Measurements from ENCODE around the gene GCSH.
A peak's percentile ranks its signal among the peaks of the same experiment; 100 is the strongest.
"Not testable (repeated sequence)": the region's sequence is repeated elsewhere in the genome, so short reads cannot be mapped to it uniquely, and the experiment has no call there.

The GCSH gene

GRCh38 chr16:81095953-81096714, at the start of gene GCSH:
GCSH (minus strand) TSS chr16:81096395; CDS start chr16:81096278, 117 bp downstream.
- peak; percentile 90 to 91 for DNase-seq

DNA sequence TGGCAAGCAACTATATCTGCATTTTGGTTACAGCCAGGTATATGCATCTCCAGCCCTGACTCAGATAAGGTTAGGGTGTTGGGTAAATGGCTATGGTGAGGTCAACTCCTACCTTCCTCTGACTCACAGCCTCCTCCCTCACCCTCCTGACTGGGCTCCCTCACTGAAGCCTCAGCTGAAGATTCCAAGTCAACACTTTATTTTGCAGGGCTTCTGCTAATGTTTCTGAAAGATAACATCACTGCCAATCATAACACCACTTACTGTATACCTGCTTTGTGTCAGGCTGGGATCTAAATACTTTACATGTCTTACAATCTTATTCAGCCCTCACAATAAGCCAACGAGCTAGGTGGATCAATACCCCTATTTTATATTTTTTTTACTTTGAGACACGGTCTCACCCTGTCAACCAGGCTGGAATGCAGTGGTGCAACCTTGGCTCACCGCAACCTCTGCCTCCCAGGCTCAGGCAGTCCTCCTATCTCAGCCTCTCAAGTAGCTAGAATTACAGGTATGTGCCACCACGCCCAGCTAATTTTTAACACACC, 47.8 kb upstream of the GCSH start:
- DNase-seq: no peak

DNA sequence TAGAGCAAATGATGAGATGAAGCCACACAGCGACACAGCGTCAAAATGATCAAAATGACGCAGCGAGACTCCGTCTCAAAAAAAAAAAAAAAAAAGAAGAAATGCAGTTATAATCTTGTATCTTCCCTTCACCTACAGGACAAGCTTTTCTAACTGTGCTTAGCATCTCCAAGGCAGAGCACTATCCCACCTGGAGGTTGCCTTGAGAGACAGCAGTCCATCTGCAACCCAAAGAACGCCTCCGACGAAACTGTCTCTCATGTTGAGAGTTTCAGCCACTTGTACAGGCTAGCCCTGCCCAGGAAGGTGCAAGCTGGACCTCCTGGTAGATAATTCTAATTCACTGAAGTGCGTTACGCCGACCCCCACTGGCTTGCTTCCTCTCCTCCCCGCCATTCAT, 46.7 kb upstream of the GCSH start:
- DNase-seq: no peak

GRCh38 chr16:81140930-81141780, 45.0 kb upstream of the GCSH start:
- DNase-seq: no peak

- no peak for DNase-seq
Measured at GRCh38 chr16:81138831-81139557, 42.8 kb upstream of the GCSH start.

- DNase-seq: no peak
Measured at GRCh38 chr16:81137754-81138153, 41.6 kb upstream of the GCSH start.

DNA sequence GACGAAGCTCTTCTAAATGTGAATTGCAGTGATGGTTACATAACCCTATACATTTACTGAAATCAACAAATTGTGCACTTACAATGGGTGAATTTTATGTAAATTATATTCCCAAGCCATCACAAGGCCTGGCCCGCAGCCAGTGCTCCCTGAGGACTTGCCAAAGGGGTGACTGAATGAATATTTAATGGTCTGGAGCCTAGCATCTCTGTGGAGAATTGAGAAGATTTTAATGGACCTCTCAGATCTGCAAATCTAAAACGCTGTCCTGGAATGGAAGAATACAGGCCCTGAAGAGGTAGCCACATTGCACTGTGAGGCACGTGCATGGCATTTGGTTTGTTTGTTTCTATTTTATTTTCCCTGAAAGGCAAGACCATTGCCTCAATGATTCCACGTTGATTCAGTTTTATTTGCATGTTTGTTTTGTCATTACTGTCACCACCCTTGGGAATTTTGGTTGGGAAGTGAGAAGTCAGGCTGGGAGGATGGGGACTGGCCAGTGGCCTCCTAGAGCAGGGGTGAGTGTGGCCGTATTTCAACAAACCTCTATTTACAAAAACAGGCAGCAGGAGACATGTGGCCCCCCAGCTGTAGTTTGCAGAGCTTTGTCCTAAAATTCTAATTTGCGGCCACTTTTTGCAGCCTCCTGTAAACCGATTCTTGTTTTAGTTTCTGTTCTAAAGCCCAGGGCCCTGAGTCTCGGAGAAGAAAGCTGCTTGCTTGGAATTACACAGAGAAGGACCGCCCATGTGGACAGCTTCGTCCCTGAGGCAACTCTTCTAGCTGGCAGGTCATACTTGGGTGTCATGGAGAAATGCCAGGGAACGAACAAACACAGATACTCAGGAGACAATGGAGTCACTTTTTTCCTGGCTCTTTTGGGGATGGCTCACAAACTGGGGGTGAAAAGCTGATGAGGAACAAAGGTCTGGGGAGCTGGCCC, 40.5 kb upstream of the GCSH start:
- peak; percentile 26 to 46 for DNase-seq

- no peak for DNase-seq
Measured at GRCh38 chr16:81130126-81130525, 33.9 kb upstream of the GCSH start.

GRCh38 chr16:81128726-81129524, 32.7 kb upstream of the GCSH start:
- no peak for DNase-seq

DNA sequence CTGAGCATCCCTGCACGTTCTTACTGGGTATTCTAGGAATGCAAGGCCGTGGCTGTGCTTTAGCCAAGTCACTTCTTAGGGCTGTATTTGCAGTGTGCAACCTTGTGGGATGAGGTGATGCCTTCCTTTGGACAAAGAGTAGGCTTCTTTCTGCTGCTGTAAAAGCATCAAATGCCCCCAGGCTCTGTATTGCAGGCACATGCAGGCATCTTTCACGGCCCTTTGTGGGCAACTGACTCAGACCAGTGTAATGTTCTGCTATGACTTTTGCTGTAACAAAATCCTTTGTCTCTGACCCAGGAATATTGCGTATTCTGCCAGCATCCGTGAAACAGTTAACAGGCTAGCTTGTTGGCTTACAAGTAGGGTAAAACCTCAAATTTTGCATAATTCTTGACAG, 30.9 kb upstream of the GCSH start:
- DNase-seq: no peak

- DNase-seq: no peak
Measured at GRCh38 chr16:81123092-81123852, 27.1 kb upstream of the GCSH start.

- no peak for DNase-seq
Measured at GRCh38 chr16:81121474-81121990, 25.3 kb upstream of the GCSH start.

GRCh38 chr16:81117436-81117835, 21.2 kb upstream of the GCSH start:
- DNase-seq: no peak

- DNase-seq: no peak
Measured at GRCh38 chr16:81116285-81116684, 20.1 kb upstream of the GCSH start.

DNA sequence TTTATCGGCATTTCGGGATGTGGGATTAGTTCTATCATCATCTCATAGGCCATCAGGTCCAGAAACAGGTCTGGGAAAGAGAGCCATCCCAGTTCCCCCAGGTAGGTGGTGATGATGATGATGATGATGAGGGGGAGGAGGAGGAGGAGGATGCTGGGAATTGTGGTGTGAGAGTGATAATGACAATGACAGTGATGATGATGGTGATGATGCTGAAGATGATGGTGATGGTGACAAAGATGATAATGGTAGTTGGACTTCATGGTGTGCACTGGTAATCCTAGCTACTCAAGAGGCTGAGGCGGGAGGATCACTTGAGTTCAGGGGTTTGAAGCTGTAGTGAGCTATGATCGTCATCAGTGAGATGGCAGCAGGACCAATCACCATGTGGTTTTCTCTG, 16.3 kb upstream of the GCSH start:
- DNase-seq: no peak

DNA sequence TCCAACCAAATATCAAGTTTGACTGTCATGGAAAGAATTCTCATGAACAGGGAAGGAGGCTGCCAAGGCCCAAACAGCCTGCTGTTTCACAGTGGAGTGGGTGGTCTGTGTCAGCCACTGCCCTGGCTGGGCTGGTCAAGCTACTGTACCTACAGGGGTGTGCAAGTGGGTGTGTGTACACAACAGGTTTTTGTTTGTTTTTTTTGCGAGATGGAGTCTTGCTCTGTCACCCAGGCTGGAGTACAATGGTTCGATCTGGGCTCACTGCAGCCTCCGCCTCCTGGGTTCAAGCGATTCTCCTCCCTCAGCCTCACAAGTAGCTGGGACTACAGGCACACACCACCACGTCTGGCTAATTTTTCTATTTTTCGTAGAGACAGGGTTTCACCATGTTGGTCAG, 13.1 kb upstream of the GCSH start:
- DNase-seq: not testable (repeated sequence)

GRCh38 chr16:81107511-81107910, 11.3 kb upstream of the GCSH start:
- DNase-seq: no peak

DNA sequence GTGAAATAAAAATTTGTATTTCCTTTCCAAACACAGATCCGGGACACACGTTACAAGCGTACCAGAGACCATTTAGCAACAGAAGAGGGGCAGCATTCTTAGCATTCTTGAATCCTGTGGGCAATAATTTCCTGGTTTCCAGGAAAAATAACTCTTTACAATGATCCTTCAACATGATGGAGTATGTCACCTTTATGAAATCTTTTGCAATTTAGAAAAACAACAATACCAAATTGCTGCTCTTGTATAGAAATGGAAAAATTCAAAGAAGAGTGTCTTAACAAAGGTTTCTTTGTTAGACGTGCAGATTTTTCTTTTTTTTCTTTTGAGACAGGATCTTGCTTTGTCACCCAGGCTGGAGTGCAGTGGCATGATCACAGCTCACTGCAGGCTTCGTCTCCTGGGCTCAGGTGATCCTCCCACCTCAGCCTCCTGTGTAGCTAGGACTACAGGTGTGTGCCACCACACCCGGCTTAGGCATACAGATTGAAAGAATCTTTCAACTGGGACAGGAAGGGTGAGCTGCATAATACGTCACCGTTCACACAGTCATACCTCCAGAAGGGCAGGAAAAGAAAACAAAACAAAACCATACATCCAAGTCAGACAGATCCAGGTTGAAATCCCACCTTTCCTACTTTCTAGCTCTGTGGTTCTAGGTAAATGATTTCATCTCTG, 10.8 kb upstream of the GCSH start:
- no peak for DNase-seq

GRCh38 chr16:81105946-81106345, 9.8 kb upstream of the GCSH start:
- DNase-seq: no peak

Data from NCI-H1930 (cell line).